Caki2 (cell line): Measurements from ENCODE around the gene SLC6A8. TPM values are rescaled to one million over a fixed set of nuclear protein-coding genes. Genes with fewer than 3 reads are reported as not detected.
"Not testable (repeated sequence)": the region's sequence is repeated elsewhere in the genome, so short reads cannot be mapped to it uniquely, and the experiment has no call there.

Experiments
- DNase-seq: peaks from one replicate; pipeline ENCODE4 v3.0.0-alpha.2; 2015; ENCODE audit warnings: low read depth
- in situ Hi-C: cut with HindIII; loops from 2 replicates; pipeline ENCODE4 v1.10.0; 2016; ENCODE audit warnings: low sequenced_read_pairs, low pct_unique_long_range_greater_than_20kb, mixed read lengths
- total RNA-seq: library from RNA; depleted of rRNA; stranded (reverse); fragments of >200 nt; shearing (Covaris generic); gene quantifications from 2 replicates; pipeline ENCODE4 v1.2.3, GENCODE V29; 2014; ENCODE audit warnings: low replicate concordance

The SLC6A8 gene
- total RNA-seq, 1 experiment from 2014 or later, result 2.1 TPM

DNA sequence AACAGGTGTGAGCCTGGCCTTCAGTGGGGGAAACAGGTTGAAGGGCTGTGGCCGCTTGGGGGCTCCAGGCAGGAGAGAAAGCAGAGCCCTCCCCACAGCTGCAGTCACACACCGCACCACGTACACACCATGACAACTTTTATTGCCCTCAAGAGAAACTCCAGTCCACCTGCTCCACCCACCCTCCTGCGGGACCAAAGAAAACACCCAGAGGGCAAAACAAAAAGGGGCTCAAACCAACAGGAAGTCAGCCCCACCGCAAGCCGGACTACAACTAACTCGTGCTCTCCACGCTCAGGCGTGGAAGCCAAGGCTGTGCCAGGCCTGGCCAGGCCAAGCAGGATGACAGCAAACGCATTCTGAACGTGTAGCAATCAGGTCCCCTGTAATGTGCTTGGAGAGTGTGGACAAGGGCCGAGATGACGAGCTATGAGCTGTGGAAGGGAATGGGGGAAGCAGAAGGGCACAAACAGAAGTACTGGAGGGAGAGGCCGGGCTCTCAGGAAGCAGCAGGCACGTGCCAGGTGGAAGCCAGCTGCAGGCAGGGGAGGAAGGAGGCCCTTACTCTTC is 12.7 kb downstream of the SLC6A8 start:
- in situ Hi-C loops, result no loop called here
- DNase-seq, result no peak

DNA sequence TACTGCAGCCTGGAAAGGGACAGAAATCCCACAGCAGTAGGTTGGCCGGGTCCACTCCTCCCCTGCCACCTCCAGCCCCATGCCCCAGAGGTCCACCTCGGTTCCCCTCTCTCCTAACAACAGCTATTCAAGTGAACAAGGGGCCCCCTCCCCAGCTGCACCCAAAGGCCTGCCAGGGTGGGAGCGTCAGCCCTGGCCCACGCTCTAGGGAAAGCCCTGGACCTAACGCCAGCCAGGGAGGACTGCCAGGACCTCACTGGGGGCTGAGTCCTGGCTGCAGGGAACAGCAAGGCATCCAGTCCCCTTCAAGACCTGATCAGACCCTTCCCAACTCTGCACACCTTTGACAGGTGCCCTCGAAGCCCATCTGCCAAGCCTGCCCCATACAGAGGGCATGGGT is 13.2 kb downstream of the SLC6A8 start:
- in situ Hi-C loops, result no loop called here
- no peak for DNase-seq

DNA sequence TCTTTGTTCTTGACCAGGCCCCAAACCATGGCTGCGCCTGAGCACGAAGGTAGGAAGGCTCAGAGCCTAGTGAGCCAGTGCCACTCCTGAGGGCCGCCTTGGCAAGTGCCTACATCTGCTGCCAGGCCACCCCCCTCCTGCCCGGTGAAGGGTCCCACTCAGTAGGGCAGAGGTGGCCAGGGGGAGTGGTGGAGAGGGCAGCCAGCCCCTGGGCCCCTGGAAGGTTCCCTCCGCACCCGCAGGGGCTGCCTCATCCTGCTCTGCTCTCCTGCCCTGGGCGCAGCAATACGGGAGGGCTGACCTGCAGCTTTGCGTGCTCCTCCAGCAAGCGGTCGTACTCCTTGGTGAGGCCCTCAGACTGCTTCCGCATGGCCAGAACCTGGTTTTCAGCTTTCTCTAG is 14.0 kb downstream of the SLC6A8 start:
- no peak for DNase-seq
- in situ Hi-C loops, result no loop called here

DNA sequence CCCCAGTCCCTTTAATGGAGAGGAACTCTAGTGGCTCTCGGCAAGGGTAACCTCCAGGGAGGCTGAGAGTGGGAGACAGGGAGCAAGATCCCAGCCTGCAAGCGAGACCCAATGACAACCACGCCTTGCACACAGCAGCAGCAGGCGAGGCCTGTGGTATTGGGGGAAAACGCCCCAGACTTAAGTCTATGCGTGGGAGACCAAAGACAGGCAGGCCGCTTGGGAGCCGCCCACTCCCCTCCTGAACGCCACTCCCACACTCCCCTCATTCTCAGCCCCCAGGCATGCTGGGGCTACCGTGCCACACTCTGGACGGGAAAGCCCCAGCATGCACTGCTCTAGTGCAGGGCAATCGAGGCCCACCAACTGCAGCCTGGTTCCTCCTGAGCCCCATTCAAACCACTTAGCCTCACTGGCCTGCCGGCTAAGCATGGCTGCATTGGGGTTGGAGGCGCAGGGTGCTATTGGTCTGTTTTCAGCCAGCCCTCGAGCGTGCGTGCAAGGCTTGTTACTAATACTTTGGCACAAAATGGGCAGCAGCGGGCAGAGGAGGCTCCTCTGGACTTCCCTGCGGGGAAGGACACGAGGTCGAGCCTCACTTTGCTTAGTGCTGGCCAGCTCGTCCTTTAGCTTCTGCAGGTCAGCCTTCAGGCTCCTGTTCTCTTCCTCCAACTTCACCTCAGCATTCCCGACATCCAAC is 14.8 kb downstream of the SLC6A8 start:
- in situ Hi-C loops, result no loop called here
- DNase-seq, result no peak

DNA sequence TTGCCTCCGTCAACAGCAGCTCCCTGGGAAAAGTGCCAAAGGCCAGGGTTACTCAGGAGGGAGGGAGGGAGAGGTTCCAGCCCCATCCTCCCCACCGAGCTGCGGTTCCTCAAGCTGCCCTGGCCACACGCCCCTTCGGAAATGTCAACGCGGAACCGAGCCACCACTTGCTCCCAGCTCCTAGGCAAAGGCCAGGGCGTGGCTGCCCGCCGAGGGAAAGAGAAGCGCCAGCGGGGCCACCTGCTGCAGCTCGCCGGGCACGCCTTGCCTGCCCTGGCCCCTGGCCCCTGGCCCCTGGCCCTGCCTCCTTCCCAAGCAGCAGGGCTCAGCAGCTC is 15.3 kb downstream of the SLC6A8 start:
- DNase-seq, result peak; percentile 45
- in situ Hi-C loops, result no loop called here

DNA sequence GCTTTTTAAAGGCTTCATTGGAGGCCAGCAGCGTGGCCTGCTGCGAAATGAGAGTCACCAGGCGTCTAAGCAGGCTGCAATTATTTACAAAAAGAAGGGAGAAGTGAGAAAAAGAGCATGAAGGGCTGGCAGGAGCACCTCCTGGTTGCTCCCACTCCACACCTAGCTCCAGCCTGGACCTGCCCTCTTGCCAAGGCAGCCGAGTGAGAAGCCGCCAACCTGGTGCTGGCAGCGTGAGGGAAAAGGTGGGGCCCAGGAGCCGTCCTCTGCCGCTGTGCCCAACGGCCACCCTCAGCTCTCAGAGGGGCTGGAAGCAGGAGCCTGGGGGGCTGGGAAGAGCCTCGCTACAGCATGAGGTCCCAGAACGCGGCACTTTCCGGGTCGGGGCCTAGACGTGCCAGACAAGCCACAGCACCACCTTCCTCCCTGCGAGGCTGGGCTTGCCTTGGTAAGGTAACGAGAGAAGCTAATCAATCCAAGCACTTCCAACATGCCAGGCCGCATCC is 16.3 kb downstream of the SLC6A8 start:
- in situ Hi-C loops, result no loop called here
- no peak for DNase-seq

DNA sequence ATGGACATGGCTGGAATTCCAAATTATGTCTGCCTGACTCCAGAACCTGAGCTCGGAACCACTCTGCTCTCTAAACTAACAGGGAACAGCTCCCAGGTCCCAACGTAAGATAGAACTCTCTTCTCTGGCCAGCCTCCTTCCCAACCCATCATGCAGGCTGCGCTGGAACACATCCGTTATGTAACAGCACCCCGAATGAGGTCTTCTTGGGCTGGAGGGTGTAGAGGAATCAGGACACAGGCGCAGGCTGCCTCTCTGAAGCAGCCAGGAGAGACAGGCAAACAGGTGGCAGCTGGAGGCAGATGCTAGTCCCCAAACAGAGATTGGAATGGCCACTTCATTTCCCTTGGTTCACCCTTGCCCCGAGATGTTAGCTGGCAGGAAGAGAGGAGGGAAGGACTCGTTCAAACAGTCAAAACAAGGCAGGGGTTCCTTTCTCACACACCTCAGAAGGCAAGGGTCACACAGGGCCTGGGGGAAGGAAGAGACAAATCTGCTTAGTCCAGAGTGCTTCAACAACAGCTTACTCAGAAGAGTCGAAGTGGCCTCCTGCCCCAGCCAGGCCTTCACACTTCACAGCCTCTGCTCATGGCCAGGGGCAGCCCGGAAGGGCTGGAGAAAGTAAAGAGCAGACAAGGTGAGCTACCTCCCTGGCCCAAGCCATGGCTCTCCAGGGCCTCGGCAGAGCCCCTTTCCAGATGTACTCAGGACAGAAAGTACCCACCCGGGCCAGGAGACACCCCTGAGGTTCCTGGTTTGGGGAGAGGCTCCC is 17.1 kb downstream of the SLC6A8 start:
- in situ Hi-C loops, DNase-seq: not testable (repeated sequence)

DNA sequence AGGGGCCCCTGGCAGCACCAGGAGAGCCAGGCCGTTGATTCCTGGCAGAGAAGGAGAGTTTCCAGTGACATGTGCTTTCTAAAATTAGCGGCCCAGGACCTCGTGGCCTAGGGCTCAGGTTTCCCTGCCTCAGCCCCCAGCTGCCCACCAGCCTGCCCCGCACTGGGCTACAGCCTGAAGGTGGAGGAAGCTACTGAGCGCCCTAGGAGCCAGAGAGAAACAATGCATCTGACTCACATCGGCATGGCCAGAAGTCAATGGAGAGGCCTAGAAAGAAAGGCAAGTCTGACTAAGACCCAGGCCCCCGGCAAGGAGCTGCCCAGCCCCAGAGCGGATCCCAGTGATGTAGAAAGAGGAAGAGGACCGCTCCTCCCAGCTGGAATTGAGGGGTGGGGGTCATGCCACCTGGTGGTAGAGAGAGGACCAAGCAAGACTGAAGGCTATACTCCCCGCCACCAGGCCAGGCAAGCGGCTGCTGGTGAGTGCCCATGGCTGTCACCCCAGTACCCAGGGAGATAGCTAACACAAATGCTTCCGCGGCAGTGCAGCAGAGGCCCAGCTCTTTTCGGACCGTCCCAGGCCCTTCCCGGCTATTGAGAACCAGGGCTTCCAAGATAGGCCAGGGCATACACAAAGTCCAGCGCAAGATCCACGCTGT is 17.8 kb downstream of the SLC6A8 start:
- DNase-seq, in situ Hi-C loops: not testable (repeated sequence)

DNA sequence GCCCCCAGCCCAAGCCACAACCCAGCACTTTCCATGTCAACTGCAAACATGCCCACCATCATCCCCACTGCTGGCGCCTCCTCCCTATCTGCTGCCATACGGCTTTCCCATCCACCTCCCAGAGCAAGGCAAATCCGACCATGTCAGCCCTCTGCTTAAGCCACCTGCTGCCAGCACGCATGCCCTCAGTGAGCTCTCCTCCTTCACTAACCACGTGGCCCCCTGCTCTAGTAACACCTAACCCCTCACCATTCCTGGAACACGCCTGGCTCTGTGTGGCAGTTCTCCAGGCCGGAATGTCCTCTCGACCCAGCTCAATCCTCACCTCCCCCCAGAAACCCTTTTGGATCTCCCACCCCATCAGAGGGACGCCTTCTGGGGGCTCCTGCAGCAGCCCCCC is 19.1 kb downstream of the SLC6A8 start:
- in situ Hi-C loops, result no loop called here
- no peak for DNase-seq

DNA sequence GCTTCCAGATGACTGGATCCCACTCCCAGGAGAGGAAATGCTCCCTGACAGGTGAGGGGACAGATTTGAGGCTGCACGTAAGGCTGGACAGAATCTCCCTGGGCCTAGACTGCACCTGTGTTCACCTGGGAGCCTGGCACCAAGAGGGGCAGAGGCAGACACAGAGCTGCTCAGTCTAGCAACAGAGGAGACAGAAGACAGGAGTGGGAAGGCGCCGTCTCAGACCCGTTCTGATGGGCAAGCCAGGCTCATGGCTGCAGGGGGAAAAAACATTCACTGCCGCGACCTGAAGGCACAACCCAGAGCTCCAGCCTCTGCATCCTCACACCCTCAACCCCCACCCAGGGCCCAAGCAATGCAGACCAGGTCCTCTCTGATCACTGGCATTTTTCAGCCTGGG is 19.7 kb downstream of the SLC6A8 start:
- no peak for DNase-seq
- in situ Hi-C loops, result no loop called here

DNA sequence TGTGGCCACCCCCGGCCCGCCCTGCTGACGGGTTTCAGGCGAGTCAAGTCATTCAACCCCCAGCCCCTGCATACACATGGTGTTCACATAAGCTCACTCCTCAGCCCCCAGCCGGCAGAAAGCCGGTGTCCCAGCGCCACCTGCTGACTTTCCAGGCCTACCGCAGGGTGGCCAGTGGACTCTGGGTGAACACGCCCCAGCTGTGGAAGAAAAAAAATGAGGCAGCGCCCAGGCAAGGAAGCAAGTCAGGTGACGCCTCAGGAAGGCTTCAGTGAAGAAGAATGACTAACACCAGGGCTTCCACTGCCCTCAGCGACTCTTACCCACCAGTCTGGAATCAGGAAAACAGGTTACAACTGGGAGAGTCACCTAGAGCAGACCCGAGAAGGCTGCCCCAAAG is 20.7 kb downstream of the SLC6A8 start:
- in situ Hi-C loops, result no loop called here
- peak; percentile 85 for DNase-seq

DNA sequence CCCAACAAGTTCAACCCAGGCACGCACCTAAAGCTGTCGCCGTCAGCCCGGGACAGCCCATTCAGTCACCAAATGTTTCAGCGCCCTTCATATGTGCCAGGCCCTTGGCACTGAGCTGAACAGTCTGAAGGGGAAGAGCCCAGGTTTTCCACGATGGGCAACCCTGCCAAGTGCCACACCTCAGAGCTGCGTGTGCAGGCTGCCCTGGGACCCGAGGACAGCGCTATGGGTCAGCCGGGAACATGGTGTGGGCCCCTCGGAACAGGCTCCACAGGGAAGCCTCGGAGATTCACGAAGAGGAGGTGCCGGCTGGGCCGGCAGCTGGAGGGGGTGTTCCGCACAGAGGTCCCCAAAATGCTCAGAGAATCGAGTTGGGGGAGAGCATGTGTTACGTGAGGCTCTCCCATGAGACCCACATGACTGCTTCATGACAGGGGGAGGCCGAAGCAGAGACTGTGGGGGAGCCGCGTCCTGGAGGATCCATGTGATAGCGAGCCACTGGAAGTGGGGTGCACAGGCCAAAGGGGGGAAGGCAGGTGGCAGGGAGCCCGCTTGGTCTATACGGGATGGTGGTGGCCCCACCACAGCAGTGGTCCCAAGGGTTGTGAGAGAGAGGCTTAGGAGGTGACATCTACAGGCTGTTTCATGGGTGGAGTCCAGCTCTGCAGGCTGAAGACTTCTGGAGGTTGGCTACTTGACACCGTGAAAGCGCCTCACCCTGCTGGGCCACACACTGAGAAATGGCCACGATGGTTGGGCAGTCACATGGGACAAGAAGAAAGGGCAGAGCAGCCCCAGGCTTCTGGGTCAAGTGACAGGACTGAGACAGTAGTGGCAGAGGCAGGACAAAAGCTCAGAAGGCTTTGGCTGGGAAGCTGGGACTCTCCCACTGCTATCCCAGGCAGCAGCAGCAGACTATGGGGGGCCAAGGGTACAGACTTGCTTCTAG is 22.3 kb downstream of the SLC6A8 start:
- DNase-seq, result no peak
- in situ Hi-C loops, result no loop called here

DNA sequence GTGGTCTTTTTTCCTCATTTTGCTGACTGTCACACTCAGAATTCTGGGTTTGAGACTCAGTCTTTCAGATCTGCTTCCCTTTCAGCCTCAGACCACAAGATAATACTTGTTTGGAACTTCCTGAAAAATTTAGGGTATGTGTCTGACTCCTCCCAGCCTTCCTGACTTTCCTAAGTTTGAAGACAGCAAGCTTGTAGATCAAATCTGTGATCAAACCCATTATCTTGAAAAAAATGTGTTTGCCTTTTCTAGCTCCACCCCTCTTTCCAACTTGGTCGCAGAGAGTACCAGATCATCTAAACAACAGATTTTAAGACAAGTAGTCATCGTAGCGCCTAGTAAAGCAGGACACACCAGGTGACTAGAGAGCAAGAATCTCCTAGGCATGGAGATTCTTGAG is 26.5 kb downstream of the SLC6A8 start:
- no peak for DNase-seq
- in situ Hi-C loops, result no loop called here

DNA sequence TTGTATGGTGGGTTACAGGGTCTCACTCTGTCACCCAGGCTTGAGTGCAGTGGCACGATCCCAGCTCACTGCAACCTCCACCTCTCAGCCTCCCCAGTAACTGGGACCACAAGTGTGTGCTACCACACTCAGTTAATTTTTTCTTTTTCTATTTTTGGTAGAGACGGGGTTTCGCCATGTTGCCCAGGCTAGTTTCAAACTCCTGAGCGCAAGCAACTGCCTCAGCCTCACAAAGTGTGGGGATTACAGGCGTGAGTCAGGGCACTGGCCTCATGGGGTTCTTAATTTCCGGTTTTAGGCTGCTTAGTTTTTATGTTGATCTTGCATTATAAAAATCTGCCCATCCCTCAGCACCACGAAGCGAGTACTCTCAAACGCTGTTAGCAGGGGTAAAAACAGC is 29.7 kb downstream of the SLC6A8 start:
- in situ Hi-C loops, result no loop called here
- DNase-seq, result no peak

DNA sequence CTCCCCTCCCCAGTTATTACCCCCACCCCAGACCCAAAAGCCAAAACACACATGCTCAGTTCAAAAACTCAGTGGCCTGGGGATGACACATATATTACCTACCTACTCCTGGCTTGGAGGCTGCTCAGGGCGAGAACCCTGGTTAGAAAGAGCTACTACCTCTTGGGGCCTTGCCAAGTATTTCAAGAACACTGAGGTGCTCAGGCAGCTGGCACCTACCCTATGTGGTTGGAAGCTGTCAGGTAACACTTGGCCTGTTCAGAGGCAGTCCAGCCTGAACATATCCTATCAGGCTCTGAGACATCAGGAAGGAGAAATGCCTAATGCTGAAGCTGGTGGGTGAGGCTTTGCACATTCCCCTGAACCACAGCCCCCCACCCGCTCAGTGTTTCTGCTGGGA is 31.5 kb downstream of the SLC6A8 start:
- in situ Hi-C loops, result no loop called here

DNA sequence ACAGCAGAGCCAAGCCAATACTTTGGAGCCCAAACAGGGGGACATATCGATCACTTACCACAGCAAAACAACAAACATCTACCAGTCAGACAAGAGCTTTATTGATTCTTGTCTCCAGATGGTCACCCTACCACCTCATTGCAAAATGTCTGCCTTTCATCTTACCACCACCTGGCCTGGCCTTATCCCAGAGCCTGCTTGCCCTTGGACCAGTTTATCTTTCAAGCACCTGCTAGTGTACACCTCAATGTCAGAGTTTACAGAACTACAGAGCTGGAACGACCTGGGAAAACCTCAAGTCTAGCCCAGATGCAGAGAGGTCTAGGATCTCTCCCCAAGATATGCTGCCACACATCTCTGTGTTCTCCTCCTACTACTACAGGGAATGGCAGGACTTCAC is 32.0 kb downstream of the SLC6A8 start:
- in situ Hi-C loops, result no loop called here
- DNase-seq, result no peak

More for the DNA sequence above, 31.5 kb downstream of the SLC6A8 start:
- no peak for DNase-seq

DNA sequence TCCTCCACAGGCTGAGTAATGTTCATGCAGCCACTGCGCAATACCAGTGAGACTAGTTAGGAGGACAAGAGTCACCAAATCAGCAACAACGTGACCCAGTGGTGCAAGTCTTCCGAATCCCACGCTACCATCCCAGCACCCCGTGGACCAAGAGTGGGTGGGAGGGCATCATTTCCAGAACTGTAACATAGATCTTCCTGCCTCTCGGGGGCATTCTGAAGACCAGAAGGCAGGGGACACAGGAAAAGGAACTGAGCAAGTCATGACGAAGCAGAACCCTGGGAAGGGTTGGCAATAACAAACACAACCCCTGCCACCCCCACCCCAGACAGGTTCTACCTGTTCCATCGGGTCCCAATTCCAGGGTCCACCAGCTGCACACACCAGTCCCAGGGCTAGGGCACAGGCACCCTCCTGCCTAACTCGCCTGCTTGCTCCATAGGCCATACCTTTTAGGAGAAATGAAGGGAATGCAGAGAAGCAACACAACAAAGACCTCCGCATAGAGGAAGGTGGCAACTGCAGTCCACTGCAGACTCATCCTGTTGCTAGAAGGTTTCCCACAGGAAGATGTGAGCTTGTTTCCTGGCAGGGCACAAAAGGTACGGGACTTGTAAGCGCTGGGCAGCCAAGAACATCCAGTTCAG is 35.1 kb downstream of the SLC6A8 start:
- in situ Hi-C loops, result no loop called here
- no peak for DNase-seq
